HG03159 (cell line): ENCODE measurements around the gene GADD45GIP1.
"Not testable (repeated sequence)": the region's sequence is repeated elsewhere in the genome, so short reads cannot be mapped to it uniquely, and the experiment has no call there.

Experiments
- ATAC-seq: cut with Tn5 transposase; IDR thresholded peaks from one replicate; pipeline ENCODE4 v1.9.1; 2021; ENCODE audit warnings: mild to moderate bottlenecking, moderate library complexity; ENCODE audit not compliant: unreplicated experiment

The GADD45GIP1 gene

GRCh38 chr19:12965017-12965811 lies 8.2 kb upstream of the GADD45GIP1 start:
- no peak for ATAC-seq

- no peak for ATAC-seq
Observed at GRCh38 chr19:12959481-12959880, 2.5 kb upstream of the GADD45GIP1 start.

- not testable (repeated sequence) for ATAC-seq
Observed at GRCh38 chr19:12957389-12957952, 448 bp upstream of the GADD45GIP1 start.

GRCh38 chr19:12955996-12956395 lies 1.0 kb downstream of the GADD45GIP1 start:
- ATAC-seq = no peak

- not testable (repeated sequence) for ATAC-seq
Observed at GRCh38 chr19:12955575-12955974, 1.4 kb downstream of the GADD45GIP1 start.

GRCh38 chr19:12954612-12954962 lies 2.4 kb downstream of the GADD45GIP1 start:
- no peak for ATAC-seq

- ATAC-seq = no peak
Observed at GRCh38 chr19:12953799-12954611, 3.0 kb downstream of the GADD45GIP1 start.

- ATAC-seq = no peak
Observed at GRCh38 chr19:12953138-12953798, 3.8 kb downstream of the GADD45GIP1 start.

- no peak for ATAC-seq
Observed at GRCh38 chr19:12952488-12953137, 4.4 kb downstream of the GADD45GIP1 start.

- ATAC-seq = not testable (repeated sequence)
Observed at GRCh38 chr19:12952050-12952449, 5.0 kb downstream of the GADD45GIP1 start.

- ATAC-seq = no peak
Observed at GRCh38 chr19:12949363-12950283, 7.4 kb downstream of the GADD45GIP1 start.

GRCh38 chr19:12948612-12949362 lies 8.2 kb downstream of the GADD45GIP1 start:
- no peak for ATAC-seq

GRCh38 chr19:12947702-12948611 lies 9.1 kb downstream of the GADD45GIP1 start:
- ATAC-seq = no peak

GRCh38 chr19:12946731-12947496 lies 10.1 kb downstream of the GADD45GIP1 start:
- ATAC-seq = no peak

- peak; percentile 30 for ATAC-seq
Observed at GRCh38 chr19:12946092-12946721, 10.8 kb downstream of the GADD45GIP1 start.

GRCh38 chr19:12945479-12946091 lies 11.4 kb downstream of the GADD45GIP1 start, which contains the start of gene RAD23A:
Gene RAD23A, plus strand, starts transcription at chr19:12945862. Its CDS starts 87 bp downstream, at chr19:12945949.
- peak; percentile 74 for ATAC-seq
